Measurements from ENCODE around the gene PLB1. TPM values are rescaled to one million over a fixed set of nuclear protein-coding genes. Genes with fewer than 3 reads are reported as not detected.

PLB1 gene
- total RNA-seq, 2 experiments from 2014 or later: 0.51 to 0.73 TPM

DNA sequence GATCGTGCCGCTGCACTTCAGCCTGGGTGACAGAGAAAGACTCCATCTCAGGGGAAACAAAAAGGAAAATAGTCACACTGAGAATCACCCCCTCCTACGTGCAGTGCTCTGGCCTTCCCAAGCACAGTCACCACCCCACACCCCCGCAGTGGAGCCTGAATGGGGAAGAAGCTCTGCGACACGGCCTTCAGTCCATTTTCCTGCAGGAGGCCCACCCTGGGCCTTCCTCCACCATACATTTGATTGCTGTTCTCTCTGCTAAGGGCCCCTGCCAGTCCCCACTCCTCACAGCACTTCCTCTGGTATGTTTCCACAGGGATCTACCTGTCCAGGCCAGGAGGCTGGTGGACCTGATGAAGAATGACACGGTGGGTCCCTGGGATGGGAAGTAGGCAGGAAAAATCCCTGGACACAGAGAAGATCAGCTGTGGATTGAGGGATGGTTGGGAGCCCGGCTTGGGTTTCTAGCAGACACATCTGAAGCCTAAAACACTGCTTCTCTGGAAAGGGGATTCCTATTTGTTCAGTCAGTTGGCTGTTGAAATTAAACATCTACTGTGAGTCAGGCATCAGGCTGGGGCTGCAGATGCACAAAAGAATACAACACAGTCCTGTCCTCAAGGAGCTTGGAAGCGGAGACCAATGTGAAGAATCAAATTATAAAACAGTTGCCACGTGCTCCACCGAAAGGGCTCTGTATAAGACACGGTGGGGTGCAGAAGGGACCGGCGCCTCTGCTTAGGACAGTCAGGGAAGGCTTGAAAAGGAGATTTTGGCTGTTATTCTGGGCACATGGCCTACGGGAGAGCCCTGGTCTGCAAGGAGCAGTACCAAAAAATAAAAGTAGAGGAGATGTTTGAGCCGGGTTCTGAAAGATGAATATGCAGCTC is 82.2 kb downstream of the PLB1 start:
- ChIA-PET CTCF (interaction anchor here (0.8 kb wide), 1 partner anchor 11 kb away, joined by 3 read pairs; no protein-coding TSS in a partner anchor), POLR2A (no interaction called here)

DNA sequence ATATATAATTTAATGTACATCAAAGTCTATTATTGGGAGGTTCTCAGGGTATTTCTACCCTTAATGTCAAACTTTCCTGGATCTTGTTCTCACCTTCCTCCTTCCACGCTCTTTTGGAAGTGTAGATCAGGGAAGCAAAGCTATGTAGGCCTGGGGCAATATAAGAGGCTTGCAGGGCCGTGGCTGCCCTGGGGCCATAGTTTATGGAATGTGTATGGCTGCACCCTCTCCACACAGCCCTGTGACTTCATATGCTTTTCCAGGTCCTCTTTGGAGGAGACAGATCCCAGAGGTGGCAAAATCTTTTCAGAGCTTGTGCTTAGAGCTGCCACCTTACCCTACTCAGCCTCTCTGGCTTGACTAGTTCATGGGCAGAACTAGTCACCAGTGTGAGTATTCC is 82.9 kb downstream of the PLB1 start:
- POLR2A ChIA-PET: no interaction called here
- CTCF ChIA-PET: interaction anchor here (0.7 to 1.2 kb wide), 3 partner anchors 12 to 16 kb away, joined by 3 to 7 read pairs (median 3); no protein-coding TSS in a partner anchor

DNA sequence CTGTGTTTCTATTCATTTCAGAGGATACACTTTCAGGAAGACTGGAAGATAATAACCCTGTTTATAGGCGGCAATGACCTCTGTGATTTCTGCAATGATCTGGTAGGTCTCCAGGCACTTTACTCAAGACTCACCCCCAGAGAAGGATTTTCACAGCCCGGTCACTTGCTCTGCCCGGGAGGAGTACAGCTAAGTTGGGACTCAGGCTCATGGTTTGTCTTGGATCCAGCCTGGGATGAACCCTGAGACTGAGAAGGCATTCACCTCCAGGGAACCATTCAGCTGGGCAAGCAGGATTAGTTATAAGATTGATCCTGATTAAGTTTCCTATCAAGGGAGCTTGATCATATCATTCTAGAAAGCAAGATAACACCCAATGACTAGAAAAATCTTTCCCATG is 83.7 kb downstream of the PLB1 start:
- POLR2A ChIA-PET: no interaction called here
- CTCF ChIA-PET: interaction anchor here (0.7 to 2.3 kb wide), 3 partner anchors 13 to 15 kb away, joined by 3 to 7 read pairs (median 5); no protein-coding TSS in a partner anchor

DNA sequence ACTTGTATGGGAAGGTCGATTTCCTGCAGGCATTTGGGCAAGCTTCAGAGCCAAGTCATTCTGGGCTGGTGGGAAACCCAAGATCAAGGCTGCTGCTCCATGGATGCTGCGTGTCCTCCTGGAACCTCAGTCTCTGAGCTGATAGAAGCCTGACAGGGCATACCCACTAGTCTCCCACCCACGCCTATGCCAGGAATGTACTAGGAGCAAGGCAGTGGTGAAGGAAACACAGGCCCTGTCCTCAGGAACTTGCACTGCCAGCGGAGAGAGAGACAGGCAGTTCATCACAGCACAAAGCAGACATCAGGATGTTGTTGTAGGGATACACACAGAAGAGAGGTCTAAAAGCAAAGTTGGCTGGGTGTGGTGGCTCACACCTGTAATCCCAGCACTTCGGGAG is 84.2 kb downstream of the PLB1 start:
- POLR2A ChIA-PET: no interaction called here
- CTCF ChIA-PET: interaction anchor here (1.2 to 2.3 kb wide), 3 partner anchors 13 to 14 kb away, joined by 5 to 8 read pairs (median 7); no protein-coding TSS in a partner anchor

DNA sequence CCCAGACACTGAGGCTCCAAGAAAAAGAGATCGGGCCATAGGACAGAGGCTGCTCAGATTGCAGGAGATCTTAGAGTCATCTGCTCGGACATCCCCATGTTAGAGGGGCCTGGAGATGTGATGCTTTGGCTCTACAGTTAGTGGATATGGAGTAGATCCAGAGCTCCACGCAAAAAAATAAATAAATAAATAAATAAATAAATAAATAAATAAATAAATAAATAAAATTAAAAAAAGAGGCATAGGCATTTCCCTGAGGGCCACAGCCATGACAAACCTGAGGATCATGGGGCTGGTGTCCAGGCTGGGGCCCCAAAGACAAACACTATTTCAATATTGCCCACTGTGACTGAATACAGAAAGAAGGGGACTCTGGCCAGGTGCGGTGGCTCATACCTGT is 85.5 kb downstream of the PLB1 start:
- ChIA-PET POLR2A (no interaction called here), CTCF (interaction anchor here (1.2 to 2.3 kb wide), 2 partner anchors 13 to 15 kb away, joined by 5 to 8 read pairs; no protein-coding TSS in a partner anchor)

DNA sequence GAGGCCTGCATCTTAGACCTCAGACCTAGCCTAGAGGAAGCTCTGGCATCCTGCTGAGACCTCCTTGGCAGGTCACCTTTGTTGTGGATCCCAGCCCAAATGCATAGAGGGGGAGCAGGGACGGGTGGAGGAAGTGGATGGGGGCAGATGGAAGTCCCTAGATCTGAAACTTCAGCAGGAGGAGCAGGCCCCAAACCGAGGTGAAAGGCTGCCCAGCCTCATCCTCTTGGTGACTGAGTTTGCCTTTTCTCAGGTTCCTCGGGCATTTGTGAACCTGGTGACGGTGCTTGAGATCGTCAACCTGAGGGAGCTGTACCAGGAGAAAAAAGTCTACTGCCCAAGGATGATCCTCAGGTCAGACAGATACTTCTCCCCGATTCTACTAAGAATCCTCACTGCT is 86.3 kb downstream of the PLB1 start:
- CTCF ChIA-PET: interaction anchor here (2.4 kb wide), 1 partner anchor 12 kb away, joined by 12 read pairs; no protein-coding TSS in a partner anchor
- POLR2A ChIA-PET: no interaction called here

DNA sequence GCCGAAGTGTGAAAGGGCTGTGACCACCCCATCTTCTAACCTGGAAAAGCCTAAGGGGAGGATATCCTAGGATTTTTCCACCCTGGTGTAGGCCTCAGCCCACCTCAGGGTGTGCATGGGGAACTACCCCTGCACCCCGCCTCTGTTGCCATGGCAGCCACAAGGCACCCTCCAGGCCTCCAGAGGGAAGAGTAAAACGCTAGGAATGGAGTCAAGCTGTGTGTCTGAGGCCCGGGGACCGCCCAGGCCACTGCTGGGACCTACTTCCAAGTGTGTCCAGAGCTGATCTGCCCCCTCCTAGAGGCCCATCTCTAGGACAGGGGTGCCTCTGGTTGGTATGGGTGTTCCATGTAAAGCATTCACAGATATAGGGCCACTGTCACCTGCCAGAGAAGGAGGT is 86.7 kb downstream of the PLB1 start:
- ChIA-PET POLR2A (no interaction called here), CTCF (interaction anchor here (0.6 to 2.4 kb wide), 2 partner anchors 11 to 27 kb away, joined by 3 to 12 read pairs; no protein-coding TSS in a partner anchor)

DNA sequence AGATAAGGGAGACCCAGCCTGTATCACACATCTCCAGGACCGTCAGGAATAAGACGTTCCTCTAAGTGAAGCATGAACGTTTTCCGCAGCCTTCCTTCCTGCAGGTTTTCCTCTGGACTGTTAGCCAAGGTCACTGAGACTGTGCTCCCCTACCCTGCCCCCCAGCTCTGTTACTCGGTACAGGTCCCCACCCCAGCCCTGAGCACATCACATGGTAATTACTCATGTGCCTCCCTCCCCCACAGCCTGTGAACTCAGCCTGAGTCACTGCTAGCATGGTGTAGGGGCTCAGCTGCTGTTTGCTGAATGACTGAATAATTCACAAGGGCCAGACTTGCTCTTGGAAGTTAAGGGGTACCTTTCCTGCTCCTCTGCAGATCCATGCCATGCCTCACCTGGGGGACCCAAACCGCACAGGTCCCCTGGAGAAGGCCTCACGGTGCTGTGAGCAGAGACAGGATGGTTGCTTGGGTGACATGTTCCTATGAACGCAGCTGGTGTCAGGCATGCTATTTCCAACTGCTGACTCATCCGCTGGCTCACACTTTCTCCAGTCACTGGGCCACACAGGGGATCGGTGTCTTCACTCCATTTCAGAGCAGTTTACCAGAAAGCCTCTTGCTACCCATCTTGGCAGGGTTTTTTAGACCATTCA is 88.2 kb downstream of the PLB1 start:
- ChIA-PET CTCF (interaction anchor here (0.6 to 2.4 kb wide), 3 partner anchors 10 to 1028 kb away, joined by 5 to 12 read pairs (median 5); no protein-coding TSS in a partner anchor), POLR2A (interaction anchor here (0.6 kb wide), 1 partner anchor 8 kb away, joined by 3 read pairs; no protein-coding TSS in a partner anchor)

DNA sequence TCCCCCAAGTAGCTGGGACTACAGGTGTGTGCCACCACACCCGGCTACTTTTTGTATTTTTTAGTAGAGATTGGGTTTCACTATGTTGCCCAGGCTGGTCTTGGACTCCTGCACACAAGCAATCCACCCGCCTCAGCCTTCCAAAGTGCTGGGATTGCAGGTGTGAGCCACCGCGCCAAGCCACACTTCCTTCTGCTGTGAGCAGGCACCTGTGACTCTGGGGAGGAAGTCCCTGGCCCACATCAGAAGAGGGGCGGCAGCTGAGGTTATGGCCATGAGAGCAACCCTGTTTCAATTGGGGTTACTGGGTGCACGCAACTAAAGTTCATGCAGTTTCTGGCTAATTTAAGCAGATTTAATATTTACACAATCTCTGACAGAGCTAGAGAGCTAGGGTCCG is 91.0 kb downstream of the PLB1 start:
- ChIA-PET CTCF (interaction anchor here (0.5 to 2.7 kb wide), 4 partner anchors 8 to 27 kb away, joined by 3 to 14 read pairs (median 3); no protein-coding TSS in a partner anchor), POLR2A (no interaction called here)

DNA sequence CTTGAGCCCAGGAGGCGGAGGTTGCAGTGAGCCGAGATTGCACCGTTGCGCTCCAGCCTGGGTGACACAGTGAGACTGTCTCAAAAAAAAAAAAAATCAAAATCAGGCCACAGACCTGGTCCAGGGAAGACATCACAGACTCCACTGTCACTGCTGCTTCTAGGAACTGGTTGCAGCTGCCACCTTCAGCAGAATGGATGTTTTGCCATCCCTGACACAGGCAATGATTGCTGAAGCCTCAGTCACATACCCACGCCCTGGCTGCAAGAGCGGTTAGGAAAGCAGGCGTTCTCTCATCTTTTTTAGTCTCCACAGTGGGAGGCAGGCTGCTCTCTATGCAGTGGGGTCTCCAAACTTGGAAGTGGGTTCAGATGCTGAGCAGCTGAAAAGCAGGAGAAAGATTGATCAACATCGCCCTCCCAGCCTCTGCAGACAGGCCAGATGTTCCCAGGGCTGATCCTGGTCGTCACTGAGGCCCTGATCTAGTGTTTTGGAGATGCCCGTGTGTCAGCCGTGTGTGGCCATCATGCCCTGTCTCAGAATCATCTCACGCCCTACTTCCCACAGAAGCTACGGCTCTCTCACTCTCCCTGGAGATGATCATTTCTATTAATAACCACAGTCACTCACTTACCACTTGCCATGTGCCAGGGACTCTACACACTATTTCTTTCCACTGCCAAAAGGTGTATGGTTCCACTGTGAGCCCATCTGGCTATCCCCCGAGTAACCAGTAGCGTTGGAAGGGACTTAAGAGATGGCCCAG is 91.8 kb downstream of the PLB1 start:
- CTCF ChIA-PET: no interaction called here
- POLR2A ChIA-PET: no interaction called here

DNA sequence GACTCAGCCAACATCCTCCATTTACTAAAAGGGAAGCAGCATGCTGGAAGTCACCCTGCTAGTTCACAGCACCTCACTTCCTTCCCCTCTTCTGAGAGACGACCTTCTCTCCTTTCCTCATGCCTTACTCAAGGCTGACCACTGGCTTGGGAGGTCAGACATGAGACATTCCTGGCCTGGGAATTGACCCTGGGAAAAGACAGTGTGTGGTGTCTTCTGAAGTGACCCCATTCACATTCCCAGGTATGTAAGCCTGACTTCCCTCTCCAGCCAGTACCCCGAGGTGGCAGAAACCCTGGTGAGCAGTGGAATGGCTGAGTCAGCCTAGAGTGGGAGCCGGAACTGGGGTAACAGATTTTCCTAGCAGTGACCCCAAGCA is 92.4 kb downstream of the PLB1 start:
- POLR2A ChIA-PET: no interaction called here
- CTCF ChIA-PET: no interaction called here

DNA sequence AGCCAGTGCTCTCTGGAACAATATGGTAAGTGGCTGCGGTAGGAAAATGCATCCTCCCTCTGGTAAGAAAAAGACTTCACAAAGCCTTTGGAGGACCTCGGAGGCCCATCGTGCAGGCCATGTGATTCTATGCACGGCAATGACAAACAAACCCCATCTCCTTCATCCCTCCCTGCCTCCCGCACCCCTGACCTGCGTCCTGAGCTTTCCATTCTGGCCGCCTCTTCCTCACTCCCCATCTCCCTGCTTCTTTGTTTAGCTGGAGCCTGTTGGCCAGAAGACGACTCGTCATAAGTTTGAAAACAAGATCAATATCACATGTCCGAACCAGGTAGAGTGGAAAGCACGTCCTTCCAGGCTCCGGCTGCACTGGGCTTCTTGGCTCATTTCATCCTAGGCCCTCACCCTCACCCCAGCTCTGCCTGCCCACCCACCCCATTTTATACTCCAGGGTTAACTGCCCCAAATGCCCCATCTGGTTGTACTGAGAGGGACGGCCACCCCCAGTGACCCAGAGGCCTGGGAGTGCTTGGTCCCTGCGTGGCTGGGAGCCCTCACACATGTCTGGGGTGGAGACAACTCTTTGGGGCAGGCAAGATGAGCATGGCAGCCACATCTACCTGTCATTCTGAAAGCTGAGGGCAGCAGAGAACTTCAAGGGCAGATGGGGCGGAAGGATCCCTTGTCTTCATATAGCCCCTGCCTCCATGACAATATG is 94.0 kb downstream of the PLB1 start:
- ChIA-PET POLR2A (no interaction called here), CTCF (interaction anchor here (1.8 kb wide), 1 partner anchor 23 kb away, joined by 5 read pairs; no protein-coding TSS in a partner anchor)

DNA sequence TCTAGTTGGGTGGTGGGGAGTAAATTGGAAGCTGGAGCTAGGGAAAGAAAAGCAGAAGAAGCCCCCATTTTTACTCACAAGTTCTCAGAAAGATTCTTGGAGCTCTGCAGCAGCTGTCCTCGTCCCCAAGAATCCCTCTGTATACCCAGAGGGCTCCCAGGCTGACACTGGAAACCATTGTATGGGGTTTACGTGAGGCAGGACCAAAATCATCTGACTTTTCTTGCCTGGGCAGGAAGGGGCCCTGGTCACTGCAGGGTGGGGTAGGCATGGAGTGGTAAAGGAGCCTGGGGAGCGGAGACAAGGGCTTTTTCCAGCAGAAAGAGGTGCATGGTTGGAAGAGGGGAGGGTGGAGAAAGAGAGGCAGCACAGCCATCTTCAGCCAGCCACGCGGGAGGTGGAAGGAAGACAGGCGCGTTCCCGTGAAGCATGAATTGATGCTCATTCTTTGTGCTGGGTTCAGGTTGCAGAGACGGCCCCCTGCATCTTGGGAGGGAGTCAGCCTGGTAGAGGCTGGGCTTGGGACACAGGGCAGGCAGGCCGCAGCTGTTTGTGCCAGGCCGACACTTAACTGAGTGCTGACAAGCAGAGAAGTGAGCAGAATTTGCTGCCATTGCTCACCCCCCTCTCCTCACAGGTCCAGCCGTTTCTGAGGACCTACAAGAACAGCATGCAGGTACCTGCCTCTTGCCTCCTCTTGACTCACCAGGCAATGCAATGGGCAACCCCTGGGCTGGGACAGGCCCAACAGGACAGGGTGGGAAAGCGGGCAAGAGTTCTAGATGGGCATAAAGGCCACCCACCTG is 94.8 kb downstream of the PLB1 start:
- ChIA-PET CTCF (interaction anchor here (1.8 kb wide), 1 partner anchor 24 kb away, joined by 5 read pairs; no protein-coding TSS in a partner anchor), POLR2A (no interaction called here)

DNA sequence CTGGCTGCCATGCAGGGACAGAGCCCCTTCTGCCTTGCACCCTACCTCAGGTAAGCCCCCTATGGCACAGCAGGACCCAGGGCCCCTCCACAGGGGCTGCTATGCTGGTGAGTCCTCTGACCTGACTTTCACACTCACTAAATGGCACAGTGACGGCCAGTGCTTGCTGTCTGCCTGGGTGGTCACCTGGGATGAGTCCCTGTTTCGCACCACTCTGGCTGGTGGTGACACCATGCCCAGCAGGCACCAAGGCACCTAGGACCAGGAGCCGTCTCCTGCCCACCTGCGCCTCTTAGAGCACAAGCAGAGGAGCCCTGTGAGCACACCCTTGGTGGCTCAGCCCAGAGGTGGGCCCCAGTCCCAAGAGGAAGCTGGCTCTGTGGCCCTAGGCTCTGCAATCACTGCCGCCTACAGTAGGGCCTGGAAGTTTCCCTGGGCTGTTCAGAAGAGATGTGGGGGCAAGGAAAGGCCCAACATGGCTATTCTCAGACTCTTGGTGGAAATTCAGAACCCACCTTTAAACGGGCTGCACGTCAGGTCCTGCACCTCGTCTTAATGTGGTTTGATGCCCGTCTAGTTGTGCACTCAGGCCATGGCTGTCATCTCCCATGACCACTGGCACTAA is 96.0 kb downstream of the PLB1 start:
- CTCF ChIA-PET: interaction anchor here (3.1 kb wide), 1 partner anchor 9 kb away, joined by 12 read pairs; no protein-coding TSS in a partner anchor
- POLR2A ChIA-PET: no interaction called here

DNA sequence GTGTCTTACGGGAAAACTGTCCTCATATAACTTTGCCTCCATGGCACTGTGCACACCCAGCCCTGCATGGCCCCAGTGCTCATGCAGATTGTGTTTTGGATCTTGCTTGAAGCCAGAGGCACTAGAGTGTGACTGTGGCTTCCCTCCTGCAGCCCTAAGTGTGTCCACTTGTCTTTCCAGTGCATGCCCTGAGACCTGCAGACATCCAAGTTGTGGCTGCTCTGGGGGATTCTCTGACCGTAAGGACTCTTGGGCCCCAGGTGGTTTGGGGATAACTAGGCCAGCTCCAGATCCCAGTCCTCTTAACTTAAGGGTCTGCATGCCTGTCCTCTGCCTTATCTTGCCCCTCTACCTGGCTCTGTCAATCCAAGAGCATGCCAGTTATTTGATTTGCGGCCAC is 96.6 kb downstream of the PLB1 start:
- ChIA-PET POLR2A (no interaction called here), CTCF (interaction anchor here (3.1 kb wide), 1 partner anchor 9 kb away, joined by 12 read pairs; no protein-coding TSS in a partner anchor)

DNA sequence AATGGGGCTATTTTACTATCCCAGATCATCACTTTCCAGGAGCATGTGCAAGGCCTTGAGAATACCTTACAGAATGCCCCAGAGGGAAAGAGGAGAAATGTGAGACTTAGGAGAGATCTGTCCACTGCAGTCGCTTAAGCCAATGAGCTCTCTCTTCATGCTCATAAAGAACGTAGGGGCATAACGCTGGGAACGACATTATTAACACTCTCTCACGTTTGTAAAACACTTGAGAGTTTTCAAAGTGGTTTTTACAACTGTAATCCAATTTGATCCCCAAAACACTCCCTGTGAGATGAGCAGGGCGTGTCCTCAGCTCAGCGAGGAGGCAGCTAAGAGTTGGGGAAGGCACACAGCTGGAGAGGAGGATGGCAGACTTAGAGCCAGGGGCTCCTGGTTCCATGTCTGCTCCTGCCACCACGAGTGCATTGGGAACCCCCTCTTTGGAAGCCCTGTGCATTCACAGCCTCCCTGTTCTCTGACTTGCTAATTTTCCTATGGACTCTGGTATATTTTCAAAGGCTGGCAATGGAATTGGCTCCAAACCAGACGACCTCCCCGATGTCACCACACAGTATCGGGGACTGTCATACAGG is 97.4 kb downstream of the PLB1 start:
- ChIA-PET CTCF (interaction anchor here (0.7 to 3.1 kb wide), 12 partner anchors 7 to 196 kb away, joined by 3 to 14 read pairs (median 4); no protein-coding TSS in a partner anchor), POLR2A (interaction anchor here (0.7 kb wide), 1 partner anchor 1141 kb away, joined by 3 read pairs; no protein-coding TSS in a partner anchor)

DNA sequence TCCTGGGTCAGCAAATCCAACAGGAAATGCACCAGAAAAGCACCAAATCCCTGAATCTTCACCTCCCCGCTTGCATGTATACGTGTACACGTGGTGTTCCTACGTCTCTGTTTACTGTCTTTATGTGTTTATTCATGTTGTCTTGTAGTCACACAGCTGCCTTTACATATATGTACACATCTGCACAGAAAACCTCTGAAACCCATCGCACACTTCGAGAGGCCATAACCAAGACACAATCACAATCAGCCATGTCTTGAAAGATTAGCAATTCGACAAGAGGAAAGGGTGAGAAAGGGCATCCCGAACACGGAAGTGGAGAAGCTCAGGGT is 98.1 kb downstream of the PLB1 start:
- CTCF ChIA-PET: interaction anchor here (0.6 to 3.1 kb wide), 34 partner anchors 8 to 224 kb away, joined by 3 to 14 read pairs (median 4); partner anchors contain the start of gene PPP1CB

More for the DNA sequence above, 98.1 kb downstream of the PLB1 start:
- POLR2A ChIA-PET: interaction anchor here (0.7 to 1.1 kb wide), 3 partner anchors 19 to 161 kb away, joined by 3 to 5 read pairs (median 4); no protein-coding TSS in a partner anchor

All from activated CD8-positive, alpha-beta memory T cell treated with anti-CD3 and anti-CD28 coated beads for 36 hours (primary cell).